Measurements from ENCODE around the gene KCNJ11.
A peak's percentile ranks its signal among the peaks of the same experiment; 100 is the strongest.

The KCNJ11 gene

DNA sequence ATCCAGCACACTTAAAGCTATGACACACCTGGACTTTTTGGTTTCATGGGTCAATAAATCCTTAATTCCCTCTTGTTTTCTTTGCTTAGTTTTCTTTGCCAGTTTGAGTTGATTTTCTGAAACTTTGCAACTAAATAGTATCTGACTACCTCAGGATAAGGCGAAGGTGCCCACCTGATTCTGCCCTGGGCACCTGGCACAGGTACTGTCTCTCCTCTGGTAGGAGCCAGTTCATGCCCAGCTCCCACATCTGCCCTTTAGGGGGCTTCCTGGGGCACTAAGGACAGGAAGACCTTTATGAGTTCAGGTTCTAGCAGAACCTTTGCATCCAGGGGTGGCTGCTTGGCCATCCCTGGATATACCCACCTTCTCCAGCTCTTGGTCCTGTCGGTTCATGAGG lies 19.6 kb upstream of the KCNJ11 start:
- DNase-seq (ENCODE audit: low spot score): no peak

DNA sequence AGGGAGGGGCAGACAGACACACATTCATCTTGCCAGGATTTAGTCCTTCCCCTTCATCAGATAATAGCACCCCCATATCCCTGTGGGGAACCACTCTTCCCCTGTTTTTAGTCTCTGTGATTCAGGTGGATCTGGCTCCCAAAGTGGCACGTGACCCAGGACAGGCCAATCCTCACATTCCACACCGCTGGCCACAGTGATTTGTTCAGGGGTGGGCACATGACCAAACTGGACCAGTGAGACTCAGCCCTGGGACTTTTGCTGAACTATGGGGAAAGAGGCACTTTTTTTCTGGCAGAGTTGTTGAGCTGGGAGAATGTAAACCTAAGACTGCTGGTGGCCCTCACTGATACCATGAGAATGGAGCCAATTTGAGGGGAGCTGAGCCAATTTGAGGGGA lies 19.1 kb upstream of the KCNJ11 start:
- no peak for DNase-seq (ENCODE audit: low spot score)

DNA sequence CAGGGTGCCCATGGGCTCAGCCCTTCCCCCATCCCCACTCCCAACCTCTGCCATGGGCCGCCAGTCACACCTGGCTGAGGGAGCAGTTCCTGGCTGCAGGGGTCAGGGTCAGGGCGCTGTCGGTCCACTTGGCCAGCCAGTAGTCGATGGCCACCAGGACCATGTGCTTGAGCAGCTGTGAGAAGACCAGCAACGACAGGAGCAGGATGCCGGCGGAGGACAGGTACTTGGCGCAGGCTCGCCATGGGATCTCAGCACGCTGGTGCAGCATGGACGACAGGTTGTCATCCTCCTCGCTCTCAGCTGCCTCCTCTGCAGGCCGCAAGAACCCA lies 18.3 kb upstream of the KCNJ11 start:
- no peak for DNase-seq (ENCODE audit: low spot score)

GRCh38 chr11:17406082-17406817 lies 17.8 kb upstream of the KCNJ11 start:
- no peak for DNase-seq (ENCODE audit: low spot score)

GRCh38 chr11:17405232-17406005 lies 17.0 kb upstream of the KCNJ11 start:
- peak; percentile 35 for DNase-seq (ENCODE audit: low spot score)

- DNase-seq (ENCODE audit: low spot score): no peak
Measured at GRCh38 chr11:17403980-17404759, 15.7 kb upstream of the KCNJ11 start.

DNA sequence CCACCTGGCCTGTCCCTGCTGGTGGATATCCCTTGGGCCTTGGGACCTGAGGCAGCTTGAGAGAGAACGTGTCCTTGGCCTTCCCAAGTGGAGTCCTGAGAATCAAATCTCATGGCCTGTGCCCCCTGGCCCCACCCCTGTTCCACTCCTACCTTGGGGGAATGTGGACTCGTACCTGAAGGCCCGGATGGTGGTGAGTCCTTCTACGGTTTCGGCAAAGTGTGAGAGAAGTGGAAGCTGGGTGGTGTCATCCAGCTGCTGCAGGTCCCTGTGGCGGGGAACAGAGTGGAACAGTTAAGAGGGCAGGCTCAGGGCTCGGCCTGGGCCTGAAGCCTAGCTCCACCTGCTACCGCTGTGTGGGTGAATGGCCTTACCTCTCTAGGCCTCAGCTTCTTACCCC lies 14.0 kb upstream of the KCNJ11 start:
- DNase-seq (ENCODE audit: low spot score): no peak

- DNase-seq (ENCODE audit: low spot score): no peak
Measured at GRCh38 chr11:17401841-17402240, 13.4 kb upstream of the KCNJ11 start.

GRCh38 chr11:17401316-17401715 lies 12.9 kb upstream of the KCNJ11 start:
- no peak for DNase-seq (ENCODE audit: low spot score)

DNA sequence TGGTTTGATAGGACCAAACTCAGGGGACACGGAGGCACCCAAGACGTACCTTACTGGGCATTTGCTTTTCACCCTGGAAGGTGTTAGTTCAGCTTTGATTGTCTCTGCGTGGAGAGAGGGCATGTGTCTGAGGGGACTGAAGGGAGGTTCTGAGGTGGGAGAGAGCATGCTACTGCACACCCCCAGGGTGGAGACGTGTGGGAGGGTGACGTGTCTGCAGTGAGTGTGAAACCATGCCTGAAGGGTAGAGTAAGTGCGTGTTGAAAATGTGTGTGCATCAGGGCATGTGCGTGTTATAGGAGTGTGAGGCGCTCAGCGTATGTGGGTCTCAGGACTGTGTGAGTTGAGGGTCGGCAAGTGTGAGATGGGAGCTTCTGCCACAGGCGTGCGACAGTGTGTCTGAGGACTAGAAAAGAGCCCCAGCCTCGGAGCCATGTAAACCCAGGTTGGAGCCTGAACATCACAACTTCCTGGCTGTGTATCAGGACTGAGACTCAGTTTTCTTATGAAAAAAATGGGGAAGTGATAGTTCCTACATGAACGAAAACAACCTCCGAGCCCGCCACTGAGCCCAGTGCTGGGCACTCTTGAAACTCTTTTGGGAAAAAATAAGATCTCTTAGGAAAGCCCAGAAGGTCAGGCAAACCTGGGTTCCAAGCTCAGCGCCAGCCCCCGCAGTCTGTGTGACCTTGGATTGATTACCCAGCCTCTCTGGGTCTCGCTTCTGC lies 11.8 kb upstream of the KCNJ11 start:
- DNase-seq (ENCODE audit: low spot score): no peak

DNA sequence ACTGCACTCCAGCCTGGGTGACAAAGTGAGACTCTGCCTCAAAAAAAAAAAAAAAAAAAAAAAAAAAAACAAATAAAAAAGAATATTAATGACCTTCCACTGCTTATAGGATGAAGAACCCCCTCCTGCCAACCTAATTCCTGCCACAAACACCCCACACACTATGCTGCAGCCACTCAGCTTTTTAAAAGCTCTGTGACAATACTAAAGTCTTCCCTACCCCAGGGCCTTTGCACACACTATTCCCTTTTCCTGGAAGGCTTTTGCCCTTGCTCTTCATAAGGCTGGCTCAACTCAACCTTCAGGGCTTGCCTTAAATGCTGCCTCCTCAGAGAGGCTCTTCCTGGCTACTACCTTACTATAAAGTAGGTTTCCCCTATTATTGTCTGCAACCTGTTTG lies 10.8 kb upstream of the KCNJ11 start:
- DNase-seq (ENCODE audit: low spot score): no peak

GRCh38 chr11:17397311-17398002 lies 9.0 kb upstream of the KCNJ11 start:
- DNase-seq (ENCODE audit: low spot score): no peak

DNA sequence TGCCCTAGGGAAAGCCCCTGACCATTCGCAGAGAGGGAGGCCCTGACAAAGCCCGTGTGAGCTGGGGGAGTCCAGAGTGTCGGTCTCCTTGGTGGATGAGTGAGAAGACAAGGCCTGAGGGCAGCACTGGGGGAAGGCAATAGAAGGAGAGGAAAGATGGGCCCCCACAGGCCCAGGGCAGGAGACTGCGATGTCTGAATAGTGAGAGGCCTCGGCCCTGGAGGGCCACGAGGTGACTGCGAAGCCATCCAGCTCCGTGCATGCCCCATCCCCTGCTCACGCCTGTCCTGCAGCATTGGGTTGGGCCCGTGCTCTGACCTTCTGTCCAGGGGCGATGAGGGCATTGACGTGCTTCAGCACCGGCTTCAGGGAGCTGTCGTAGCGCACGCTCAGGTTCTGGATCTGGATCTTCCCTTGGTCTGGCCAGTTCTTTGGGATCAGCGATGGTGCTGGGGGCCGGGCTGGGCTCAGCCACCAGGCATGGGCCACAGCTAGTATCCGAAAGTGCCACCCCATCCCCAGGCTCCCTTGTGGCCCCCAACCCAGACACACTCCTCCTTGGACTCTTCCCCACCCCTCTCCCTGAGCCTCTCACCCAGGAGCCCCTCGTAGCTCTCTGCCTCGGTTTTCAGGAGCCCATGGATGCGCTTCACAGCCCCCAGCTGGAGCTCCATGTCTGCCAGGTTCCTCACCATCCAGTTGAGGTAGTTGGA lies 8.3 kb upstream of the KCNJ11 start:
- no peak for DNase-seq (ENCODE audit: low spot score)

DNA sequence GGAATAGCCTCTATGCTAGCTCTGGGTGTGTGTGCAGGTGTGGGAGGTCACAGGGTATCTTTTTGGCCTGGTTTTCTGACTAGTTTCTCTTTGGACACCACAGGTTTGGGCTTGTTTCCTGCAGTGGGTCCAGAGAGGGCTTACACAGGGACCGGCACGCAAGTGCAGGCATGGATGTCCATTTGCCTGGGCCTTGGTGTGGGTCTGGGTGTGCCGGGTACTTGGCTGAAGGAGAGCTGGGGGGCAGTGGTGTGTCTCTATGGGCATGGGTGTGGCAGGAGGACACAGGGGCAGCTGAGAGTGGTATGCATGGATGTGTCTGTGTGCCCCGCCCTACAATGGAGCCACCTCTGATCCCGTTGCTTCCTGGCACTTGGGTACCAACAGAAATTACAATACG lies 7.5 kb upstream of the KCNJ11 start:
- no peak for DNase-seq (ENCODE audit: low spot score)

DNA sequence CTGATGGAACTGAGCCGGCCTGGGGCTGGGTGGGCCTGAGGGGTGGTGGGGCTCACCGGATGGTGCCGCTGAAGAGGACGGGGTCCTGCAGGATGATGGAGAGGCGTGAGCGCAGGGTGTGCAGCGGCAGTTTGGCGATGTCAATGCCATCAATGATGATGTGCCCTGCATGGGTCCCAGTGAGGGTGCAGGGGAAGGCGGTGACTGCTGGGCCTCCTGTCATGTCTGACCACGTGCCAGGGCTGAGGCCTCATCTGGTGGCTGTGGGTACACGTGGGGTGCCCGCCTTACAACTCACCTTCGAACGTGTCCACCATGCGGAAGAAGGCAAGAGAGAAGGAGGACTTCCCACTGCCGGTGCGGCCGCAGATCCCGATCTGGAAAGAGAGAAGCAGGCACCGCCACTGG lies 7.1 kb upstream of the KCNJ11 start:
- DNase-seq (ENCODE audit: low spot score): peak; percentile 42

DNA sequence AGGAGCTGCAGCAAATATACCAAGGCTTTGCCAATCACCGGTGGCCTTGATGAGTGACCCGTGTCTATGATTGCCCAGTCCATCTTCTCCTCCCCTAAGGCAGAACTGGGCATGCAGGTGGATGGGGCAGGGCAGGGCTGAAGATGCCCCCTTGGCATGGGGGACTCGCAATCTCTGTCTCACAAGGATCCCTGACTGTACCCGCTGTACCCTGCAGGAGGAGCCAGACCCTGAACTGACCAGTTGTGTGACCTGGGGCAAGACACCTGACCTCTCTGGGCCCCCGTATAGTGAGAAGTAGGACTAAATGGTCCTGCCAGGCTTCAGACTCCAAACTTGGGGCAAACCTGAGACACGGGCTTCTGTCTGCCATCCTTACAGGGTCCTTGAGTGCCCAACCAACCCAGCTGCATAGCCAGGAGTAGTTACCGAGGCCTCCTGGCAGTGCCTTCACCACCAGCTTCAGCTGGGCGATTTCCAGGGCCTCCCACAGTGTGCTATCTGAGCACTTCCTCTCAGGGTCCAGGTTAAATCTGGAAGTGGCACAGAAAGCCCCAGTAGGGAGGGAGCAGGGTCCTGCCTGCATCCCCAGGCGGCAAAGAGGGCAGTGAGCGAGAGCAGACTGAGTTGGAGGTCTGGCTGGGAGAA lies 6.4 kb upstream of the KCNJ11 start:
- no peak for DNase-seq (ENCODE audit: low spot score)

- DNase-seq (ENCODE audit: low spot score): no peak
Measured at GRCh38 chr11:17393472-17393871, 5.0 kb upstream of the KCNJ11 start.

GRCh38 chr11:17392872-17393271 lies 4.4 kb upstream of the KCNJ11 start:
- no peak for DNase-seq (ENCODE audit: low spot score)

GRCh38 chr11:17391493-17392355 lies 3.3 kb upstream of the KCNJ11 start:
- no peak for DNase-seq (ENCODE audit: low spot score)
